Measurements from ENCODE around the gene STX16.

STX16 gene

GRCh38 chr20:58675641-58676040 is 24.6 kb downstream of the STX16 start:
- DNase-seq (ENCODE audit: low spot score): no peak

- DNase-seq (ENCODE audit: low spot score): no peak
Observed at GRCh38 chr20:58676161-58676560, 25.1 kb downstream of the STX16 start.

- DNase-seq (ENCODE audit: low spot score): no peak
Observed at GRCh38 chr20:58677079-58677604, 26.1 kb downstream of the STX16 start.

GRCh38 chr20:58677808-58678207 is 26.7 kb downstream of the STX16 start:
- DNase-seq (ENCODE audit: low spot score): no peak

GRCh38 chr20:58678806-58679205 is 27.7 kb downstream of the STX16 start:
- no peak for DNase-seq (ENCODE audit: low spot score)

- no peak for DNase-seq (ENCODE audit: low spot score)
Observed at GRCh38 chr20:58682656-58683531, 31.8 kb downstream of the STX16 start.

- DNase-seq (ENCODE audit: low spot score): no peak
Observed at GRCh38 chr20:58684291-58684690, 33.2 kb downstream of the STX16 start.

GRCh38 chr20:58685988-58686387 is 34.9 kb downstream of the STX16 start:
- no peak for DNase-seq (ENCODE audit: low spot score)

GRCh38 chr20:58688414-58688813 is 37.3 kb downstream of the STX16 start:
- no peak for DNase-seq (ENCODE audit: low spot score)

GRCh38 chr20:58688840-58689239 is 37.8 kb downstream of the STX16 start:
- DNase-seq (ENCODE audit: low spot score): no peak

GRCh38 chr20:58690396-58691135 is 39.5 kb downstream of the STX16 start:
- DNase-seq (ENCODE audit: low spot score): no peak

GRCh38 chr20:58691773-58692578 is 40.9 kb downstream of the STX16 start:
- DNase-seq (ENCODE audit: low spot score): peak; percentile 18

- DNase-seq (ENCODE audit: low spot score): peak; percentile 63
Observed at GRCh38 chr20:58692579-58693225, 41.6 kb downstream of the STX16 start, which contains the start of gene NPEPL1. NPEPL1 (plus strand) TSS chr20:58692800; CDS start chr20:58692901, 101 bp downstream.

- peak; percentile 16 for DNase-seq (ENCODE audit: low spot score)
Observed at GRCh38 chr20:58693226-58694006, 42.3 kb downstream of the STX16 start.

GRCh38 chr20:58694241-58695083 is 43.4 kb downstream of the STX16 start:
- no peak for DNase-seq (ENCODE audit: low spot score)

- no peak for DNase-seq (ENCODE audit: low spot score)
Observed at GRCh38 chr20:58695084-58695722, 44.1 kb downstream of the STX16 start.

GRCh38 chr20:58695895-58696375 is 44.9 kb downstream of the STX16 start:
- DNase-seq (ENCODE audit: low spot score): no peak

GRCh38 chr20:58696411-58696961 is 45.4 kb downstream of the STX16 start:
- DNase-seq (ENCODE audit: low spot score): no peak

All from globus pallidus (tissue), 1 donor.